Activated naive CD4-positive, alpha-beta T cell treated with anti-CD3 and anti-CD28 coated beads, Interleukin-2, amount 50 U/mL, for 16 hours (primary cell): Measurements from ENCODE around the gene TANGO2.
A peak's percentile ranks its signal among the peaks of the same experiment; 100 is the strongest.

Experiments used
- DNase-seq: peaks from one replicate; pipeline ENCODE4 v3.0.0-alpha.2; 2020

The TANGO2 gene

DNA sequence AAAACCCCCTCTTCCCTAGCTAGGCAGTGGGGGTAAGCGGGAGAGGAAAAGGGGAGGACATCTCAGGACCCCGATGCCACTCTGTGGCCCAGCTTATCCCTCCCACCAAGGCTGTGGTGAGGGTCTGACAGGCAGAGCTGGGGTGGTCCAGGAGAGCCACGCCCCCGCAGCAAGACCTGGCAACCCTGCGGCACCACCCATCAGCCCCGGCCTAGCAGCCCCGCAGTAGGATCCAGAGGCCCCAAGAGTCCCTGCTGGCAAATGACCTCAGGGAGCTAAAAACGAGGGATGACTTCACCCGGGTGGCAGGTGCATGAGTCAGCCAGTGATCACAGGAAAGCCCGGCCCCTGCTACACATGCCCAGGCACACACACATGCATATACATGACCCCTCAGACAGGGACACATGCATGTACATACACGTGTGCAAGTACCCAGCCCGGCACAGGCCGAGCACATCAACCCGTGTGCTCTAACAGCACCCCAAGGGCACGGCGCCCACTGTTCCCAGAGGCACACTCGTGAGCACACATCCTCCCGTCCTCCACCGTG lies 36.6 kb upstream of the TANGO2 start:
- DNase-seq = no peak

DNA sequence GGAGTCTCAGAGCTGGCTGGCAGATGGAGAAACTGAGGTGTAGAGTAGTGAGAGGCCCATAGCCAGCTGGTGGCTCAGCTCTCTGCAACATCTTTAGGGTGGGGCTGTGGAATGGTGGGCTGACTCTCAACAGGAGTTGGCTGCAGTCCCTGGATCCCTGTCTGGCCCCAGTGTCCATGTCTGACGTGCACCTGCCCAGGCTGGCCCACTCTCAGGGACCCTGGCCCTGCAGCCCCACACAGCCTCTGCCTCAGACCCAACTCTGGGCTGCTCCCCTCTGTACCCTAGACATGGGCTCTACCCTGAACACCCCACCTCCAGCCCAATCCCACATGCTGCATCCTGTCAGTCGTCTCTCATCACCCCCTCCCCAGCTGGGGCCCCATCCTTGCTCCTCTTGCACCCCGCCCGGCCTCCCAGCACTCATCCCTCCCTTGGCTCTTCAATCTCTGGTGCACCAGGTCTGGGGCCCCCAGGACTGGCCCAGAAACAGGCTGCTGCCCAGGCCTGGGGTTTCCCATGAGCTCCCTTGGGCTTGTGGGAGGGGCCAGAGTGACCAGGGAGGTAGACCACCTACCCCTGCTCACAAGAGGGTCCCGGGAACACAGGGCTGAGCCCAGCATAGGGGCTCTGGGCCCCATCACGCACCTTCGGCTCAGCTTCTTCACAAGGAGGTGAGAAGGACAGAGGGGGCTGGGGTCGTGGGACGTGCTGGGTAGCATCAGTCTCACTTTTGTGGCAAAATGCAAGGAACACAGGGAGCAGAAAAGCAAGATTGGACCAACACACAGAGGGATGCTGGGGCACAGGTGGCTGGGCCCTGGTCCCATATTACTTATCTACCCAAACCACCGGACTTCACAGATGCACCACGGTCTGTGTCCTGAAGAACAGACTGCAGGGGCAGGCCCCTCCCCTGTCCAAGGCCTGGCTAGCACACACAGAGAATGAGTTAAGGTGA lies 35.8 kb upstream of the TANGO2 start:
- no peak for DNase-seq

DNA sequence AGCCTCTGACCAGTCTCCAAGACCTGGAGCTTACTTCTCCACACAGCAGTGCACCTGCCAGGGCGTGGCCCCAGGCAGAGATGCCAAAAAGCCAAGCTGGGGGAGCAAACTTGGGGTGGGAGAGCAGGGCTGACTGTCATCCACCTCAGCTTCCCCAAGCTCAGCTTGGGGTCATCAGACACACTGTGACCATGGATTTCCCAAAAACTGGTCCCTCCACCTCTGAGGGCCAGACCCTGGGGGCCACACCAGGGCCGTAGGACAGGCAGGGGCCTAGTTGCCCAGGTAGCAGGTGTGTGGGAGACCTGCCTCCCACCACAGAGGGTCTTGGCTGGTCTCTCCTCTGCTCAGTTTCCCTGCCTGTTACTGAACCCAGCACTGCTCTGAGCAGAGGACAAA lies 34.9 kb upstream of the TANGO2 start:
- DNase-seq = no peak

DNA sequence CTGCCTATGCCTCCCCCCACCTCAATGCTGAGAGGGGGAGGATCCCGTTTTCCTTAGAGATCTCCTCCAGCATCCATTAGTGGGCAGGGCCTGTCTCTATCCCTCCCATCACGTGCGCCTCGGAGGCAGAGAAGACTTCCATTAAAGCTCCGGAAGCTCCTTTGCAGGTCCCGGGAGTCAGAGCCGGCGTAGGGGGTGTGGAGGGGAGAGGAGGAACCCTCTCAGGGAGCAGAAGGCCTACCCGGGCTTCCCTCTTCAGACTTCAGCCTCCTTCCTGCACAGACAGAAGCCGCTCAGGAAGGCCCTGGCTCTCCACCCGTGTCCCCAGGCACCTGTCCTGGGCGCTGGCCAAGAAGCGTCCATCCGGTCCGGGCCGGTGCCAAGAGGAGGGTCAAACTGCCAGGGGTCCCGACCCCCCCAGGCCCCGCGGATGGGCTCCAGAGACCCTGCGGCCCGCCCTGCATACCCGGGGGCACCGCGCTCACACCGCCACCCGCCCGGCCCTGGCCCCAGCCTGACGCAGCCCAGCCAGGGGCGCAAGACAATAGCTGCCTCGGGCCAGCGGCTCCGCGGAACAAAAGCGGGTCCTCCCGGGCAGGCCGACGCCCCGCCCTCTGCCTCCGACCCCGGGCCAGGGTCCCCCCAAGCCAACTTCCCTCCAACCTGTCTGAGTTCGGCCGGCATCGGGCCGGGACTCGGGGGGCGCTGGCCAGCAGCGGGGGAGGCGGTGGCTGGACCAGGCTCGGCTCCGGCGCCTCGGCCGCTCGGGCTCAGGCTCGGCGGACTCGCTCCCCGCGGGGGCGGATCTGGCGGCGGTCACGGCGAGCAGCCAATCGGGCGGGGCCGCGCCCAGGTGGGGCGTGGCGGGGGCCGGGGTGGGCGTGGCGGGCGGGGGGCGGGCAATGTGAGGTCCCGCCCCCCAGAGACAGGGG lies 34.2 kb upstream of the TANGO2 start:
- DNase-seq = peak; percentile 61

- no peak for DNase-seq
These were observed 33.3 kb upstream of the TANGO2 start for GRCh38 chr22:19987394-19988306.

DNA sequence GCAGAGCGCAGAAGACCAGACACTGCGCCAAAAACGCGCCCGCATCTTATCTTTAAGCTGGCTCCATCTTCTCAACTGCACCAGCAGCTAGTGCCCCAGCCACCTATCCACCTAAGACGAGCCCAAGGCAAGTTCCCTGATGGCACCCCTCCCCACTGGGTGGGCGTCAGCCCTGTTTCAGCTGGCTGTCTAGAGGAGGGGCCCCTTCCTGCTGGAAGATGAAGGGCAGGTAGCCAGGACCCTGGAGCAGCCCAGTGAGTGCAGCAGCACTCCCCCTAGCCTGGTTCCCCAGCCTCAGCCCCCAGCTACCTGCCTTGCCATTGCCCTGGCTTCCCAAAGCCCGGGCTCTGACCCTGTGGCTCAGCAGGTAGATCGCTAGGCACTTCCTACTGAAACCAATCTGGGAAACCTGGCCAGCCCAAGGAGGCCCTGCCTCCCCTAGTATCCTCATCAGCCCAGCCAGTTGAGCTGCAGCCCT lies 32.5 kb upstream of the TANGO2 start:
- no peak for DNase-seq

- no peak for DNase-seq
These were observed 31.8 kb upstream of the TANGO2 start for GRCh38 chr22:19988965-19989724.

DNA sequence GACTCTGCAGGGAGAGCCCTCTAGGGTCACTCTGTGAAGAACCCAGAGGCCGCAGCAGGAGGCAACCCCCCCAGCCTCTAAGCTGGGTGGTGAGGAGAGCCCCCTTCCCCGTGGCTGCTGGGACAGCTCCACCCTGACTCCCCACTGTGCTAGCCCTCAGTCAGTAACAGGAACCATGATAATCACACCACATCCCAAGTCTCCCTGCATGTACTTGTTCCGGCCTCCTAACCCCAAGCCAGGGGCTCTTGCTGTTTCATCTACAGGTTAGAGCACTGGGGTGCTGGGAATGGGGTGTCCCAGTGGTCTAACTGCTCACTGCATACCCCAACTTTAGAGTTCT lies 31.2 kb upstream of the TANGO2 start:
- DNase-seq = no peak

GRCh38 chr22:19990188-19990587 lies 30.7 kb upstream of the TANGO2 start:
- no peak for DNase-seq

- no peak for DNase-seq
These were observed 30.1 kb upstream of the TANGO2 start for GRCh38 chr22:19990609-19991394.

- DNase-seq = no peak
These were observed 29.6 kb upstream of the TANGO2 start for GRCh38 chr22:19991395-19991644.

- no peak for DNase-seq
These were observed 29.1 kb upstream of the TANGO2 start for GRCh38 chr22:19991645-19992451.

- DNase-seq = no peak
These were observed 28.4 kb upstream of the TANGO2 start for GRCh38 chr22:19992481-19992911.

- no peak for DNase-seq
These were observed 28.0 kb upstream of the TANGO2 start for GRCh38 chr22:19992921-19993355.

GRCh38 chr22:19993926-19994325 lies 27.0 kb upstream of the TANGO2 start:
- DNase-seq = no peak

DNA sequence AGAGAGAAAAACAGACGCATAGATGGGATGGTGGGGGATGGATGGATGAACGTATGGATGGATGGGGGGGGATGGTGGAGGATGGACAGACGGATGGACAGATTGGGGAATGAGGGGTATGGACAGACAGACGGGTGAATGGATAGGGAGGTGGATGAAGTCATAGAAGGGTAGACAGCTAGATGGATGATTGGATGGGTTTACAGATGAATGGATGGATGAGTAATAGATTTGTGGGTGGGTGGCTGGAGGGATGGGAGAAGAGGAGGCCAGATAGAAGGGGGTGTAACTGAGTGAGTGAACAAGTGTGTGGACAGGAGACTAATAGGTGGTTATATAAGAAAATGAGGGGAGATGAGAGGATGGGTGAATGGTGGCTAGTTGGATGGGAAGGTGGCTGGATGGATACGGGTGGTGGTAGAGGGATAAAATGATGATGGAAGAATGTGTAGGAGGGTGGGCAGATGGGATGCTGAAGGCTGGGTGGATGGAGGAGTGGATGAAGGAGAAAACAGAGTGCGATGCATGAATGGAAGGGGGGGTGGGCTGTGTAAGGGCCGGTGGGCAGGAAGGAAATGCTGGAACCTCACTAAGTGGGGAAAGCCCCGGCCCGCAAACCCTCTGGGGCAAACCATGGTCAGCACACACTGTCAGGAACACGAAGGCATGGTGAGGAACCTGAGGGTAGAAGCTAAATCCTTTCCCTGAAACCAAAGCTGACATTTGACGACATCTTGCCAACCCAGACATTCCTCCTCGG lies 25.9 kb upstream of the TANGO2 start:
- no peak for DNase-seq

GRCh38 chr22:19995611-19996339 lies 25.1 kb upstream of the TANGO2 start:
- DNase-seq = no peak

DNA sequence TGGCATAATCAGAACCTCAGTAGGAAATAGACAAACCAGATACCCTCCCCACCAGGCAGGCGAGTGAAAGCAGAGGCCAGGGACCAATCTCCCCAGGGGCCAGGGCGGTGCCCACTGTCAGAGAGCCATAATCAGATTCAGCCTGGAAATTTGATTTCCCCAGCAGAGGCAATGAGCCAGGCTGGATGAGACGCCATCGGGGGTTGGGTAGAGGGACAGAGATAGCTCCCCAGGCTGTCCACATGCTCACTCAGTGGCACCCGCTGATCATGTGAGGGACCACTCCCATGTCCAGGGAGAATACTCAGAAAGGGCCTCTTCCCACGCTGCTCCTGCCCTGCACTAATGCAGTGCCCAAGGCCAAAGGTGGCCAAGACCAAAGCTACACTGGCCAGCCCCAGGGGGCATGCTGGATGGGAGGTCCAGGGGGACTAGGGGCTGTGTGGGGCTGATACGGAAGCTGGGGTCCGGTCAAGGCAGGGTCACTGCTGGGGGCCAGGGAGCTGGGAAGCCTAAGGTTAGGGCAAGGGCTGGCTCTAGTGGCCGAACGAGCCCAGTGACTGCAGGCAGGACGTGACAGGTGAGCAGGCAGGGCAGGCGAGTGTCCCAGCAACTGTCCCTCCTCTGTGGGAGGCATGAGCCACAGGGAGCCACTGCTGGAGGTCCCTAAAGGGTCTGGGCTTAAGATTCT lies 24.1 kb upstream of the TANGO2 start:
- DNase-seq = no peak
